ENCODE results near the gene SUSD6.

The SUSD6 gene

DNA sequence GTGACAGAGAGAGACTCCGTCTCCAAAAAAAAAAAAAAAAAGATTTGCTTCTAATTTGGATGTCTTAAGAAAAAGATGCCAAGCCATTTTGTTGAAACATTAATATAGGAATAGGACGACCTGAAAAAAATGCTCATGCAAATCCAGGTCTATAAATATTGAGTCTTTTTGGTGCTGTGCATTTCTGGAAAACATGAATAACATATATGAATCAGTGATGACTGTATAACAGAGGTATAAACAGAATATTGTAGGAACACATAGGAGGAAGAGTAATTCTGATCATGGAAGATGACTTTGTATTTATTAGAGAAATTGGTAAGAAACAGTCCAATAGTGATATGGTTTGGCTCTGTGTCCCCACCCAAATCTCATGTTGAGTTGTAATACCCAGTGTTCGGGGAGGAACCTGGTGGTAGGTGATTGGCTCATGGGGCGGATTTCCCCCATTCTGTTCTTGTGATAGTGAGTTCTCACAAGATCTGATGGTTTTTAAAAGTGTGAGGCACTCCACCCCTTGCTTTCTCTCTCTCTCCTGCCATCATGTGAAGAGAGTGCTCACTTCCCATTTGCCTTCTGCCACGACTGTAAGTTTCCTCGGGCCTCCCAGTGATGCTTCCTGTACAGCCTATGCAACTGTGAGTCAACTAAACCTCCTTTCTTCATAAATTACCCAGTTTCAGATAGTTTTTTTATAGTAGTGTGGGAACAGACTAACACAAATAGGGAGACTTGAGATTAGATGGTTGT, 152.5 kb downstream of the SUSD6 start:
- peak in 1 of 2 donors; percentile 33 for DNase-seq (ENCODE audit: low read depth in 2 of 2)
